ENCODE data around the gene ZCCHC24.

- TF ChIP-seq CTCF (IDR thresholded peaks at IDR 0.05) (no peak), POLR2AphosphoS5 (IDR thresholded peaks at IDR 0.05) (no peak)
These were observed 14.5 kb downstream of the ZCCHC24 start for GRCh38 chr10:79430936-79431335.

Data from breast epithelium (tissue), 3 donors.